Activated CD8-positive, alpha-beta T cell treated with anti-CD3 and anti-CD28 coated beads for 36 hours (primary cell): ENCODE results near the gene LEO1. TPM values are rescaled to one million over a fixed set of nuclear protein-coding genes. Genes with fewer than 3 reads are reported as not detected.

ENCODE experiments used
- ATAC-seq: fragments of 200-7000 bp; cut with Tn5 transposase; one replicate; pipeline ENCODE4 v1.10.0; 2021; ENCODE audit warnings: mild to moderate bottlenecking, moderate library complexity
- CTCF ChIA-PET: fragments of 350-600 bp; sonication (Branson Sonifier 250); formaldehyde crosslinking; loops from one replicate; lab custom pipeline; 2021; ENCODE audit warnings: antibody characterized with exemption; lab: Charles Lee
- POLR2A ChIA-PET: fragments of 350-600 bp; sonication (Branson Sonifier 250); formaldehyde crosslinking; loops from one replicate; lab custom pipeline; 2021; ENCODE audit warnings: antibody characterized with exemption; lab: Charles Lee
- DNase-seq: peaks from one replicate; pipeline ENCODE4 v3.0.0-alpha.2; 2020
- H3K27ac Mint-ChIP-seq: one replicate; pipeline ENCODE4 v1.8.0; 2021; ENCODE audit warnings: mild to moderate bottlenecking, mixed read lengths
- H3K27me3 Mint-ChIP-seq: one replicate; pipeline ENCODE4 v1.8.0; 2021; ENCODE audit warnings: mixed read lengths
- H3K36me3 Mint-ChIP-seq: one replicate; pipeline ENCODE4 v1.8.0; 2021; ENCODE audit warnings: low read depth, mixed read lengths
- H3K4me1 Mint-ChIP-seq: one replicate; pipeline ENCODE4 v1.8.0; 2021; ENCODE audit warnings: low read depth, mixed read lengths
- H3K4me3 Mint-ChIP-seq: one replicate; pipeline ENCODE4 v1.8.0; 2021; ENCODE audit warnings: mild to moderate bottlenecking, moderate library complexity, mixed read lengths
- H3K9me3 Mint-ChIP-seq: one replicate; pipeline ENCODE4 v1.8.0; 2021; ENCODE audit warnings: mixed read lengths
- intact Hi-C: fragments of 100-400 bp; cut with micrococcal nuclease; formaldehyde crosslinking; loops from one replicate; pipeline ENCODE4 v1.10.0; 2022
- total RNA-seq, 2 experiments: library from RNA; stranded (reverse); gene quantifications; one replicate each; pipeline ENCODE4 v1.2.3, GENCODE V29; 2021
- TF ChIP-seq, protein P1 (sequence below): fragments of 200-600 bp; IDR thresholded peaks from one replicate; pipeline ENCODE4 v1.8.0; 2022; ENCODE audit warnings: antibody characterized with exemption, mild to moderate bottlenecking

LEO1 gene
- 10 to 100 TPM; 28.9 to 31.1 TPM for total RNA-seq

GRCh38 chr15:51971375-51972133, at the start of gene LEO1:
TSS of gene LEO1 (minus strand) at chr15:51971778. CDS start at chr15:51971745, 33 bp downstream.
- ATAC-seq (peak; percentile 94), DNase-seq (peak; percentile 94)
- ChIA-PET CTCF (interaction anchor here (0.6 to 2.2 kb wide), 13 partner anchors 9 to 256 kb away, joined by 3 to 16 read pairs (median 4); no protein-coding TSS in a partner anchor), POLR2A (interaction anchor here (0.7 to 3.1 kb wide), 17 partner anchors 9 to 234 kb away, joined by 3 to 17 read pairs (median 4); partner anchors contain the start of gene LYSMD2)
- H3K4me3 Mint-ChIP-seq: peak within 1 kb of the TSS; percentile 94
- H3K9me3 Mint-ChIP-seq: peaks cover 8% of the 10 kb centered on the region
- peaks cover 21% of the 10 kb centered on the region for H3K36me3 Mint-ChIP-seq
- peaks cover 15% of the 10 kb centered on the region for H3K4me1 Mint-ChIP-seq
- TF ChIP-seq, protein P1, sequence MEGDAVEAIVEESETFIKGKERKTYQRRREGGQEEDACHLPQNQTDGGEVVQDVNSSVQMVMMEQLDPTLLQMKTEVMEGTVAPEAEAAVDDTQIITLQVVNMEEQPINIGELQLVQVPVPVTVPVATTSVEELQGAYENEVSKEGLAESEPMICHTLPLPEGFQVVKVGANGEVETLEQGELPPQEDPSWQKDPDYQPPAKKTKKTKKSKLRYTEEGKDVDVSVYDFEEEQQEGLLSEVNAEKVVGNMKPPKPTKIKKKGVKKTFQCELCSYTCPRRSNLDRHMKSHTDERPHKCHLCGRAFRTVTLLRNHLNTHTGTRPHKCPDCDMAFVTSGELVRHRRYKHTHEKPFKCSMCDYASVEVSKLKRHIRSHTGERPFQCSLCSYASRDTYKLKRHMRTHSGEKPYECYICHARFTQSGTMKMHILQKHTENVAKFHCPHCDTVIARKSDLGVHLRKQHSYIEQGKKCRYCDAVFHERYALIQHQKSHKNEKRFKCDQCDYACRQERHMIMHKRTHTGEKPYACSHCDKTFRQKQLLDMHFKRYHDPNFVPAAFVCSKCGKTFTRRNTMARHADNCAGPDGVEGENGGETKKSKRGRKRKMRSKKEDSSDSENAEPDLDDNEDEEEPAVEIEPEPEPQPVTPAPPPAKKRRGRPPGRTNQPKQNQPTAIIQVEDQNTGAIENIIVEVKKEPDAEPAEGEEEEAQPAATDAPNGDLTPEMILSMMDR: no peak
- peak within 1 kb of the TSS; percentile 89 for H3K27ac Mint-ChIP-seq
- H3K27me3 Mint-ChIP-seq: peaks cover 1% of the 10 kb centered on the region
- intact Hi-C loops: no loop called here

DNA sequence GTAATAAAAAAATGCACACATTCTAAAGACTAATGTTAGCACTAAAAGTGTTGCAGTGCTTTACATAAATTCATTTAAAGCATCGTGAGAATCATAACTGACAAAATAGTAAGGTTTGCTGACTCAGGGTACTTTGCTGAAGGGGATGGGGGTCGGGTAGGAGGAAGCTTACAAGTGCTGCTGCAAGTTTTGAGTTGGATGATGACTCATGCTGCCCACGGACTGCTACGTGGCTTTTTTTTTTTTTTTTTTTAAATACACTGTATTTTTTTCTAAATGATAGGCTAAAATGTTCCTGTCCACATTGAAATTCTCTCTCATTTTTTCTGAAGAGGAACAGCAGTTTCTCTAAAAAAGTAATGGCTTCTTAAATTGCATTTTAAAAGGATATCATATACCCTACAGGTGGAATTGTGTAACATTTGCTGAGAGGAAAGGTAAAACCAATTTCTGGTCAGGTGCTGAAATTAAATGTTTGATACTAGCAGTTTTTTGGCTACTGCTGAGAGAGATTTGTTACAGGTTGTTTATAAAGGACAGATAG, 49.6 kb upstream of the LEO1 start:
- ATAC-seq: peak; percentile 51
- CTCF ChIA-PET: interaction anchor here (1.3 to 2.2 kb wide), 2 partner anchors 25 to 57 kb away, joined by 3 to 12 read pairs; no protein-coding TSS in a partner anchor
- no peaks in the 10 kb centered on the region for H3K27me3 Mint-ChIP-seq
- peak overlapping the region; percentile 97 for H3K27ac Mint-ChIP-seq
- TF ChIP-seq, protein P1: no peak
- peak; percentile 86 for DNase-seq
- peak overlapping the region; percentile 85 for H3K4me3 Mint-ChIP-seq
- intact Hi-C loops: loop anchor here (5.0 kb wide), 1 partner anchor 39 kb away; no protein-coding TSS in a partner anchor
- POLR2A ChIA-PET: interaction anchor here (1.4 to 4.0 kb wide), 5 partner anchors 9 to 40 kb away, joined by 4 to 30 read pairs (median 6); no protein-coding TSS in a partner anchor
- H3K36me3 Mint-ChIP-seq: peaks cover 10% of the 10 kb centered on the region
- H3K9me3 Mint-ChIP-seq: no peaks in the 10 kb centered on the region
- H3K4me1 Mint-ChIP-seq: peaks cover 37% of the 10 kb centered on the region

DNA sequence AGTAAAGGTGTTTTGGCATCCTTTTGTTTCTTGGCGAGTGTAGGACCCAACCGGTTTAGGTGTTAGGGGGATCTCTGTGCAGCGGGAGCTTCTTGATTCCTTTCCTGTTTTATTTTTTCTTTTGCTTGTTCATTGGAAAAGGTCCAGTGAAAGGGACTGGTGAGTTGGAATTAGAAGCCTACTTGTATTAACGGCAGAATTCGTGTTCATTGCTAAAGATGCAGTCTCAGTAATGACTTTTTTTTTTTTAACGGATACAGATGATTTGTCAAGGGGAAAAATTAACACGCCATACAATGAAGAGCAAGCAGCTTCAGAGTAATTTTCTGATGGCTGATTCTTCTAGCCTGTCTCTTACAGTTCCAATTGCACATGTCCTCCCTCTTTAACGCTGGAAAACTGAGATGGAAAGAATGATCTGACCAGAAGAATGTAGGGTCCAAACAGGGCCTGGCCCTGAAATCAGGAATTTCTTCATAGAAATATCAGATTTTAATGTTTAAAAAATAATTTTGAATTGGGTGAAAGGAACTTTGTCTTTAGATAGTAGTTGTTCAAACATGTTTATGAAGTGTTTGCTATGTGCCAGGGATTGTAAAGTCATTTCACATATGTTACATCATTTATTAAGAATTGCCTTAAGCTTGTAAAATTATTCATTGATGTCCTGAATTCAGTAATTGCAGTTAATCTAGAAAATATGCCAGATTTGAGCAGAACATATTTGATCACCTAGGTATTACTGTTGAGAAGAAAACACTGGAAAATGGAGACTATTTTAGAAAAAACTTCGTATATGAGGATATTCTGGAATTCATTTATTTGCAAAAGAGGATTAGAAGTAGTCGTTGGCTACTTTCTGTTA, 48.9 kb upstream of the LEO1 start:
- intact Hi-C loops: loop anchor here (5.0 kb wide), 1 partner anchor 38 kb away; no protein-coding TSS in a partner anchor
- ChIA-PET POLR2A (interaction anchor here (0.6 to 4.0 kb wide), 11 partner anchors 9 to 90 kb away, joined by 3 to 30 read pairs (median 5); partner anchors contain the start of gene LEO1), CTCF (interaction anchor here (0.8 to 2.2 kb wide), 7 partner anchors 15 to 138 kb away, joined by 3 to 12 read pairs (median 3); partner anchors contain the start of gene LEO1)
- no peaks in the 10 kb centered on the region for H3K9me3 Mint-ChIP-seq
- H3K27ac Mint-ChIP-seq: peak overlapping the region; percentile 97
- H3K27me3 Mint-ChIP-seq: no peaks in the 10 kb centered on the region
- TF ChIP-seq, protein P1: no peak
- peaks cover 32% of the 10 kb centered on the region for H3K4me1 Mint-ChIP-seq
- H3K36me3 Mint-ChIP-seq: peaks cover 10% of the 10 kb centered on the region
- peak overlapping the region; percentile 85 for H3K4me3 Mint-ChIP-seq
- peak; percentile 10 for ATAC-seq
- no peak for DNase-seq

- no peaks in the 10 kb centered on the region for H3K9me3 Mint-ChIP-seq
- TF ChIP-seq, protein P1: no peak
- ATAC-seq (peak; percentile 57), DNase-seq (peak; percentile 80)
- H3K27ac Mint-ChIP-seq: peak overlapping the region; percentile 97
- CTCF ChIA-PET: interaction anchor here (0.8 to 1.3 kb wide), 5 partner anchors 14 to 139 kb away, joined by 3 to 7 read pairs (median 3); partner anchors contain the start of gene LEO1
- H3K36me3 Mint-ChIP-seq: peaks cover 10% of the 10 kb centered on the region
- peaks cover 32% of the 10 kb centered on the region for H3K4me1 Mint-ChIP-seq
- H3K27me3 Mint-ChIP-seq: no peaks in the 10 kb centered on the region
- intact Hi-C loops: loop anchor here (5.0 kb wide), 1 partner anchor 37 kb away; no protein-coding TSS in a partner anchor
- peak overlapping the region; percentile 90 for H3K4me3 Mint-ChIP-seq
- POLR2A ChIA-PET: interaction anchor here (0.6 to 4.0 kb wide), 10 partner anchors 10 to 91 kb away, joined by 3 to 30 read pairs (median 5); partner anchors contain the start of gene LEO1
Observed at GRCh38 chr15:52019394-52020220, 48.0 kb upstream of the LEO1 start.
